ENCODE measurements around the gene SPATA31C1.
A peak's percentile ranks its signal among the peaks of the same experiment; 100 is the strongest.
"Not testable (repeated sequence)": the region's sequence is repeated elsewhere in the genome, so short reads cannot be mapped to it uniquely, and the experiment has no call there.

The SPATA31C1 gene

GRCh38 chr9:87938336-87938735, 20.6 kb downstream of the SPATA31C1 start:
- not testable (repeated sequence) for DNase-seq (ENCODE audit: low spot score)

- not testable (repeated sequence) for DNase-seq (ENCODE audit: low spot score)
Measured at GRCh38 chr9:87939096-87939495, 21.3 kb downstream of the SPATA31C1 start.

- DNase-seq (ENCODE audit: low spot score), result no peak
Measured at GRCh38 chr9:87944096-87944495, 26.3 kb downstream of the SPATA31C1 start.

DNA sequence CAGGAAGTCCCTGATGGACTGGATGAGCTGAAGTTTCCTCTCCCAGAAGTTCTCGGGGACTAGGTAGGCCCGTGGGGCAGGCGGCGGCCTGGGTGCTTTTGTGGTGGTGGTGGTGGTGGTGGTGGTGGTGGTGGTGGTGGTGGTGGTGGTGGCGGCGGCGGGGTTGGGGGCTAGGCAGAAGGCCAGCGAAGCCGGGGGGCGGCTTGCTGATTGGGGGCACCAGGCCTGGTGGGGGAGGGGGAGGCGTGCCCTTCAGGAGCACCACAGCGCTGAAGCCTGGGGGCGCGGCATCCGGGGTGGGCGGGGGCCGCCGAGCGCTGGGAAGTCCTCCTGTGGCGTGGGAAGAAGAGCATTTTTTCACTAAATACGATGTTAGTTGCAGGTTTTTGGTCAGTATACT, 26.9 kb downstream of the SPATA31C1 start:
- no peak for DNase-seq (ENCODE audit: low spot score)

GRCh38 chr9:87950296-87950695, 32.5 kb downstream of the SPATA31C1 start:
- no peak for DNase-seq (ENCODE audit: low spot score)

GRCh38 chr9:87950765-87951488, 33.2 kb downstream of the SPATA31C1 start:
- peak; percentile 49 for DNase-seq (ENCODE audit: low spot score)

DNA sequence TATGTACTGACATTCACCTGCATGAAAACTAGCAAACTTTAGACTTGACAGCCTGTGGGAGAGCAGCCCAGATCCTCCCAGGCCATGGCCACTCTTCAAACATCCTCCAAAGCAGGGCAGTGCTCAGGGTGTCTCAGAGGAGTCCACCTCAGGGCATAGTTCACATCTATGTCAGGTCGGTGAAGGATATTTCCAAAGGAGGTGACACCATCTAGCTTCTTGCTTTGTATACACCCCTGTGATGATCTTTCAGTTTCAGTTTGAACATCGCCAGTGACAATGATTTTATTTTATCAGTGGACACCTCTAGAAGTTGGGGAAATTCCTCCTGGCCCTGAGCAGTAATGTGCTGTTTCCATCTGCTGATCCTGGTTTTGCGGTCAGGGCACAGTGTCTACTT, 36.5 kb downstream of the SPATA31C1 start:
- DNase-seq (ENCODE audit: low spot score), result peak; percentile 9

GRCh38 chr9:87957839-87958238, 40.1 kb downstream of the SPATA31C1 start:
- DNase-seq (ENCODE audit: low spot score), result no peak

DNA sequence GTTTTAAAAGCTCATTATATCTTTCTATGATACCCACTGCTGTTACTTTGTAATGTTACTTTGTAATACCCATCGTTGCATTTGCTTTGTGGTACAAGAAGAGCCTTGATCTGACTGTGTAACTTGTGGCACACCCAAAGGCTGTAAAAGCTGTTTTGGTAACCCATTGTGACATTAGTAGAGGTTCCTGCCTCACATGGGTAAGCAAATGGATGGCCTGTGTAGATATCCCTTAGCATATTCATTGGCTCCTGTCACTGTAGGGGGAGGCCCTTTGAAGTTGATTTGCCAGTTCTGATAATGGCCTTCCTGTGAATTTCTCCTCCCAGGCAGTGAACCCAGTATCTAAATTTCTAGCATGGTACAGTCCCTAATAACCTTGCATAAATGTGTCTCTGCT, 40.8 kb downstream of the SPATA31C1 start:
- DNase-seq (ENCODE audit: low spot score), result no peak

DNA sequence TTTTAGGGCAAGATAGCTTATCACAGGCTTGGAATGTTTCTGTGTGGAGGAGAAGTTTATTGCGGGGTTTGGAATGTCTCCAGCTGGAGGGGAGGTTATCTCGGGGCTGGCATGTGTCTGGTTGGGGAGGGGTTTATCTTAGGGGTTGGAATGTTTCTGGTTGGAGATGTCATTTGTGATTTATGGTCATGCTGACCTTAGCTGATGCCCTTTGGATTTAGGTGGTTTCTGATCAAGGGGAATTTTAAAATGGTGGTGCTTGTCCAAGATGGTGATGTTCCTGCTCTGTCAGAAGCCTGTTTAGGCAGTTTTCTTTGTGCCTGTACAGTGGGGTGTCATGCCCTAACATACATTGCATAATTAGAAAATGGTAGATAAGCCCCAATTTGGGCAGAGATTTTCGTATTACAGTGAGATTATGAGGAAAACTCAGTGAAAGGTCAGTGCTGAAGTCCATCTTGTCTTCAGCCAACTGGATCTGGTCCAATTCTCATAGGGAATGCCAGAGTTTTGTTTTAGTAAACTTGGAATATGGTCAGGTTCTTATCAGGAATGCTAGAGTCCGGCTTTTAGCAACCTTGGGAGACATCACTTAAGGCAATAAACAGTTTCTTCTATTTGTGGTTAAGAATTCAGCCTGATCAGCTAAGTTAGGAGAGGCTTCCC, 42.3 kb downstream of the SPATA31C1 start:
- DNase-seq (ENCODE audit: low spot score), result no peak

DNA sequence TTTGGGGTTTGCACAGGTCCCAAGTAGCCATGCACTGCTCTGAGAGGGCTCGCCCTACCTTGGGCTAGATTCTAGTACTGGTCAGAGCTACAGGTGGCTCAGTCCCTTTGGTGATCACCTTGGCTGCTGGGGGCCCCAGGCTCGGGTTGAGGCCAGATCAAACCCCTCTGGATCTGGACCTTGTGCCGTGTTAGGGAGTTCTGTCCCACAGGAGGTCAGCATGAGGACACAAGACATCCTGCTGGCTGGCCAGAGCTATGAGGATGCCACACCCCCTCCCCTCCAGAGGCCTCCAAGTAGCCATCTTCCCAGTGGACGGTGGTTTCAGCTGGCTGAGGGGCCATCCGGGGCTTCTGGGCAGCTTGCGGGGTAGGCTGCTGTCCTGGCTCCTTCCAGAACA, 46.0 kb downstream of the SPATA31C1 start:
- no peak for DNase-seq (ENCODE audit: low spot score)

DNA sequence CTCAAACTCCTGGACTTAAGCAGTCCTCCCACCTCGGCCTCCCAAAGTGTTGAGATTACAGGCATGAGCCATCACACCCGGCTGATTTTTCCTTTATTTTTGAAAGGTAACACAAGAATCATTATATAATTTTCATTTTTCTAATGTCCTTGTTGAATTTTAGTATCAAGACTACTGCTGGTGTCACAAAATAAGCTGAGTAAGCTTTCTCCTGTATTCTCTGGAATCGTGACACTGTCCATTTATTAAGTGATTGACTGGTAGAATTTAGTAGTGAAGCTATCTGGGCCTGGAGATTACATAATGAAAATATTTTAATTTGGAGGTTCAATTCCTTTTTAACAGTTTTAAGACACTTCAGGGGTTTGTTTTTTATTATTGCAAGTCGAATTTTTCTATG, 47.1 kb downstream of the SPATA31C1 start:
- no peak for DNase-seq (ENCODE audit: low spot score)

DNA sequence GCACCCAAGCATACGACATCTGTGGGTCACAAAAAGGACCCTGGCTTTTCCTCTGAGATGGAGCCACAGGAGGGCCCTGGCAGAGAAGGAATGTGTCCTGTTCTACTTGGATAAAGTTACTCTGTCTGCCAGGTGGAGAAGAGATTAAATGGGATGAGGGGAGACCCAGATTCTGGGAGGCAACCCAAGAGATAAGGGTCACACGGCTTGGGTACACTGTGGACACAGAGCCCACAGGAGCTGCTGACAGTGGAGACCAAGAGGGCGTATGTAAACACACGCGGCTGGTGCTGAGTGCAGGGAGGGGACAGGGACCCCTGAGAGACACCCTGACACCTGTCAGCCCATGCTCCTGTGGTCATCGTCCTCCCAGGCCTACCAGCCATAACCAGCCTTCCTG, 50.4 kb downstream of the SPATA31C1 start:
- no peak for DNase-seq (ENCODE audit: low spot score)

- no peak for DNase-seq (ENCODE audit: low spot score)
Measured at GRCh38 chr9:87970602-87971001, 52.8 kb downstream of the SPATA31C1 start.

DNA sequence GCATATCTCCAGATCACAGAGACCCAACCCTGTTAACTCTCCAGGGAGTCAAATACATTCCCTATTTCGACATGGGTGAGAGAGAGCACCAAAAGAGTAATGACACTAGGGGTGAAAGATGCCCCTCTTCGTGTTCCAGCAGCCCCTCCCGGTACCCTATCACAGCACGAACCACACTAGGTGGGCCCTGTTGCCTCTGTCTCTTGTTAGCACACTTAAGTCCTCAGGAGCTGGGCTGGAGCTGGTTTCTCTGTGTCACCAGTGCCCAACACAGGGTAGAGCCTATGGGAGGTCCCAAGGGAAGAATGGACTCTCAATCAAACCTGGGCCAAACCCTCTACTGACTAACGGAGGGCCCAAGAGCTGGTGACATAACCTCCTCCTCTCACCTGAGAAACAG, 55.4 kb downstream of the SPATA31C1 start:
- DNase-seq (ENCODE audit: low spot score), result no peak

Data from activated CD4-positive, alpha-beta T cell treated with anti-CD3 and anti-CD28 coated beads, Interleukin-2, Interleukin-4, amounts not matched to agents 100 ng/mL and 50 ng/mL, durations not matched to agents 16 hours and 8 hours (primary cell).